Body of pancreas (tissue), 4 donors: ENCODE data around the gene MAML3. TPM values are rescaled to one million over a fixed set of nuclear protein-coding genes. Genes with fewer than 3 reads are reported as not detected.

Experiments used
- ATAC-seq: fragments of 150-250 bp; one replicate; pipeline ENCODE4 v1.9.1; 2016
- DNase-seq, 4 donors: peaks; one replicate each; pipeline ENCODE4 v3.0.0-alpha.2; 2019
- H3K27ac ChIP-seq, 4 donors: fragments of 200-600 bp; sonication (generic); 1 replicate in 3 of 4; 2 replicates in 1 of 4; pipeline versions ENCODE4 v1.5.1 to v1.6.1; 2016 to 2019; ENCODE audit warnings: mild to moderate bottlenecking in 1 of 4, mixed read lengths in 1 of 4, moderate library complexity in 1 of 4
- H3K27me3 ChIP-seq, 2 donors: fragments of 200-600 bp; sonication (generic); one replicate each; pipeline ENCODE4 v1.6.0; 2016; ENCODE audit warnings: mild to moderate bottlenecking in 1 of 2
- H3K36me3 ChIP-seq, 2 donors: fragments of 200-600 bp; sonication (generic); replicated peaks in 1 of 2; 2 replicates each; pipeline ENCODE4 v1.5.1; 2016; ENCODE audit warnings: low read depth in 2 of 2; ENCODE audit not compliant: insufficient read depth in 1 of 2
- H3K4me1 ChIP-seq: fragments of 200-600 bp; sonication (generic); one replicate; pipeline ENCODE4 v1.6.0; 2016
- H3K4me3 ChIP-seq, 2 donors: fragments of 200-600 bp; sonication (generic); 1 replicate in 1 of 2; 2 replicates in 1 of 2; pipeline ENCODE4 v1.5.1; 2016 to 2019
- H3K9me3 ChIP-seq, 3 donors: fragments of 200-600 bp; sonication (generic); 1 replicate in 2 of 3; 2 replicates in 1 of 3; pipeline ENCODE4 v1.5.1; 2016
- CTCF ChIP-seq, 7 experiments: fragments of 450-650 bp in 4 of 7; fragments of 200-600 bp in 3 of 7; sonication (generic) in 3 of 7; IDR thresholded peaks; one replicate each; pipeline ENCODE4 v1.5.1; 2016 to 2019; ENCODE audit warnings: antibody characterized with exemption in 7 of 7
- POLR2A ChIP-seq, 3 donors: fragments of 450-650 bp; IDR thresholded peaks; one replicate each; pipeline ENCODE4 v1.6.1; 2016; ENCODE audit warnings: antibody characterized with exemption in 3 of 3, mild to moderate bottlenecking in 2 of 3
- WGBS, 2 donors: methylation state at CpG; one replicate each; pipeline ENCODE4 v1.1.5; 2017; 5-methylcytosine and 5-hydroxymethylcytosine counted together
- intact Hi-C: fragments of 100-400 bp; cut with DNase I; formaldehyde crosslinking; loops from one replicate; pipeline ENCODE4 v1.15.1; 2023
- total RNA-seq, 2 donors: library from RNA; depleted of rRNA; stranded (reverse); fragments of >200 nt; gene quantifications; one replicate each; pipeline ENCODE4 v1.1.0, GENCODE V29; 2016

MAML3 gene
- total RNA-seq, 2 donors from 2014 or later: 11.2 to 11.4 TPM

GRCh38 chr4:139848028-139848427, 306.0 kb downstream of the MAML3 start:
- Histone ChIP-seq H3K36me3 (no peaks in the 10 kb centered on the region), H3K27me3 (no peaks in the 10 kb centered on the region), H3K9me3 (no peaks in the 10 kb centered on the region), H3K4me3 (no peak overlapping the region), H3K4me1 (peaks cover 4% of the 10 kb centered on the region), H3K27ac (no peak overlapping the region)
- intact Hi-C loops: no loop called here
- ATAC-seq (no peak), DNase-seq (no peak)
- TF ChIP-seq POLR2A (IDR thresholded peaks at IDR 0.05) (no peak), CTCF (IDR thresholded peaks at IDR 0.05) (no peak)
- WGBS, 2 donors: 77 to 79% methylated on average over 5 of the region's 5 CpGs

- intact Hi-C loops: no loop called here
- H3K9me3 ChIP-seq: no peaks in the 10 kb centered on the region
- ATAC-seq (no peak), DNase-seq (no peak)
- no peak overlapping the region for H3K27ac ChIP-seq
- TF ChIP-seq POLR2A (IDR thresholded peaks at IDR 0.05) (no peak), CTCF (IDR thresholded peaks at IDR 0.05) (no peak)
- peaks cover 4% of the 10 kb centered on the region for H3K4me1 ChIP-seq
- H3K36me3 ChIP-seq: no peaks in the 10 kb centered on the region
- no peaks in the 10 kb centered on the region for H3K27me3 ChIP-seq
- H3K4me3 ChIP-seq: no peak overlapping the region
Measured at GRCh38 chr4:139847602-139848001, 306.4 kb downstream of the MAML3 start.

- ATAC-seq (no peak), DNase-seq (no peak)
- Histone ChIP-seq H3K27ac (no peak overlapping the region), H3K4me1 (peaks cover 12% of the 10 kb centered on the region), H3K4me3 (no peak overlapping the region), H3K36me3 (no peaks in the 10 kb centered on the region), H3K9me3 (no peaks in the 10 kb centered on the region), H3K27me3 (no peaks in the 10 kb centered on the region)
- TF ChIP-seq CTCF (IDR thresholded peaks at IDR 0.05): no peak
- no peak for TF ChIP-seq POLR2A (IDR thresholded peaks at IDR 0.05)
- intact Hi-C loops: no loop called here
- WGBS, 2 donors: 91 to 96% methylated on average over 1 of the region's 1 CpG
Measured at GRCh38 chr4:139846766-139847165, 307.2 kb downstream of the MAML3 start.

- ATAC-seq (no peak), DNase-seq (no peak)
- 63 to 74% methylated on average over 3 of the region's 3 CpGs for WGBS, 2 donors
- peaks cover 24% of the 10 kb centered on the region for H3K4me1 ChIP-seq
- TF ChIP-seq CTCF (IDR thresholded peaks at IDR 0.05) (no peak), POLR2A (IDR thresholded peaks at IDR 0.05) (no peak)
- H3K4me3 ChIP-seq: no peak overlapping the region
- H3K27me3 ChIP-seq: no peaks in the 10 kb centered on the region
- H3K9me3 ChIP-seq: no peaks in the 10 kb centered on the region
- intact Hi-C loops: no loop called here
- H3K27ac ChIP-seq: no peak overlapping the region
- H3K36me3 ChIP-seq: no peaks in the 10 kb centered on the region
Measured at GRCh38 chr4:139845453-139846093, 308.4 kb downstream of the MAML3 start.

GRCh38 chr4:139844459-139845036, 309.4 kb downstream of the MAML3 start:
- Histone ChIP-seq H3K4me3 (no peak overlapping the region), H3K36me3 (no peaks in the 10 kb centered on the region), H3K9me3 (no peaks in the 10 kb centered on the region), H3K27me3 (no peaks in the 10 kb centered on the region), H3K4me1 (peaks cover 27% of the 10 kb centered on the region), H3K27ac (no peak overlapping the region)
- DNase-seq: no peak
- intact Hi-C loops: no loop called here
- TF ChIP-seq POLR2A (IDR thresholded peaks at IDR 0.05): no peak
- no peak for TF ChIP-seq CTCF (IDR thresholded peaks at IDR 0.05)
- no peak for ATAC-seq
